ENCODE results near the gene ADAM15.

DNA sequence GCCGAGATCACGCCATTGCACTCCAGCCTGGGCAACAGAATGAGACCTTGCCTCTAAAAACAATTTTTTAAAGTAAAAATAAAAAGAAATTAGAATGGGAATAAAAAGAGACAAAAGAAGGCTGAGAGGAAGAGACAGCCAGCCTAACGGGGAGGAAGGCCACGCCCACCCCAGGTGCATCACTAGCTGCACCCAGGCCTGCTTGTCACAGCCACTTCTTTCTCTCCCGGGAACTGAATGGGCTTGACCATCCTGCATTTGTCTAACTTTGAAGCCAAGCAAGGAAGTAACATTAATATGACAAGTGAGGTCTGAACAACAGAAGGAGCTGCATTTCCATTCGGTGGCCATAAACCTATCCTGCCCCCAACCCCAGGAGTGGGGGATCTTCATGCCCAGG is 55.7 kb downstream of the ADAM15 start:
- TF ChIP-seq POLR2A (IDR thresholded peaks at IDR 0.05) (no peak), POLR2AphosphoS5 (IDR thresholded peaks at IDR 0.05) (no peak), EP300 (IDR thresholded peaks at IDR 0.05; ENCODE audit: low read depth) (no peak)
- TF ChIP-seq, protein P1, sequence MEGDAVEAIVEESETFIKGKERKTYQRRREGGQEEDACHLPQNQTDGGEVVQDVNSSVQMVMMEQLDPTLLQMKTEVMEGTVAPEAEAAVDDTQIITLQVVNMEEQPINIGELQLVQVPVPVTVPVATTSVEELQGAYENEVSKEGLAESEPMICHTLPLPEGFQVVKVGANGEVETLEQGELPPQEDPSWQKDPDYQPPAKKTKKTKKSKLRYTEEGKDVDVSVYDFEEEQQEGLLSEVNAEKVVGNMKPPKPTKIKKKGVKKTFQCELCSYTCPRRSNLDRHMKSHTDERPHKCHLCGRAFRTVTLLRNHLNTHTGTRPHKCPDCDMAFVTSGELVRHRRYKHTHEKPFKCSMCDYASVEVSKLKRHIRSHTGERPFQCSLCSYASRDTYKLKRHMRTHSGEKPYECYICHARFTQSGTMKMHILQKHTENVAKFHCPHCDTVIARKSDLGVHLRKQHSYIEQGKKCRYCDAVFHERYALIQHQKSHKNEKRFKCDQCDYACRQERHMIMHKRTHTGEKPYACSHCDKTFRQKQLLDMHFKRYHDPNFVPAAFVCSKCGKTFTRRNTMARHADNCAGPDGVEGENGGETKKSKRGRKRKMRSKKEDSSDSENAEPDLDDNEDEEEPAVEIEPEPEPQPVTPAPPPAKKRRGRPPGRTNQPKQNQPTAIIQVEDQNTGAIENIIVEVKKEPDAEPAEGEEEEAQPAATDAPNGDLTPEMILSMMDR (IDR thresholded peaks at IDR 0.05) = no peak
